Pancreas (tissue), 10 donors: ENCODE measurements around the gene AGPAT4. TPM values are rescaled to one million over a fixed set of nuclear protein-coding genes. Genes with fewer than 3 reads are reported as not detected.

Experiments used
- ATAC-seq, 4 donors: fragments of 200-7000 bp; cut with Tn5 transposase; one replicate each; pipeline versions ENCODE4 v1.8.0 to v1.9.1; 2020; ENCODE audit warnings: mild to moderate bottlenecking in 4 of 4, moderate library complexity in 4 of 4
- DNase-seq, 6 donors: peaks; one replicate each; pipeline ENCODE4 v3.0.0-alpha.2; 2020
- FAIRE-seq: peaks from 2 replicates; lab custom pipeline; 2012; peaks lifted over from hg19 to GRCh38; lab: Jason Lieb, UNC
- H3K27ac ChIP-seq, 4 donors: fragments of 200-600 bp; sonication (generic); 1 replicate in 3 of 4; 2 replicates in 1 of 4; pipeline versions ENCODE4 v1.5.0 to v1.8.0; 2020
- H3K27me3 ChIP-seq, 4 donors: fragments of 200-600 bp; one replicate each; pipeline ENCODE4 v1.8.0; 2021
- H3K36me3 ChIP-seq, 3 donors: fragments of 200-600 bp; sonication (generic) in 1 of 3; one replicate each; pipeline versions ENCODE4 v1.5.0 to v1.8.0; 2020 to 2021
- H3K4me1 ChIP-seq, 3 donors: fragments of 200-600 bp; one replicate each; pipeline ENCODE4 v1.8.0; 2021
- H3K4me3 ChIP-seq, 4 donors: fragments of 200-600 bp; sonication (generic) in 2 of 4; one replicate each; pipeline versions ENCODE4 v1.5.0 to v1.8.0; 2020 to 2021
- H3K9me3 ChIP-seq, 4 donors: fragments of 200-600 bp; one replicate each; pipeline ENCODE4 v1.8.0; 2021
- CTCF ChIP-seq, 4 donors: fragments of 200-600 bp; sonication (generic) in 3 of 4; IDR thresholded peaks; one replicate each; pipeline versions ENCODE4 v1.5.0 to v1.8.0; 2021; ENCODE audit warnings: antibody characterized with exemption in 4 of 4
- WGBS, 2 donors: extraction: QIAGEN DNeasy Blood & Tissue Kit; methylation state at CpG; one replicate each; pipeline ENCODE4 v1.1.7; 2013; 5-methylcytosine and 5-hydroxymethylcytosine counted together
- intact Hi-C, 3 donors: fragments of 100-400 bp; cut with DNase I; formaldehyde crosslinking; loops; one replicate each; pipeline versions ENCODE4 v1.11.1 to v1.14.2; 2022
- polyA plus RNA-seq, 2 donors: library from polyadenylated mRNA; stranded (reverse); fragments of 200-250 nt; gene quantifications; one replicate each; pipeline ENCODE4 v1.2.3, GENCODE V29; 2013
- total RNA-seq, 6 donors: library from RNA; stranded (reverse); fragmentation: NEBNext Ultra II Directional in 4 of 6; extraction: Animal tissue kit (Norgen Biotek cat#: 25700) in 4 of 6; gene quantifications; one replicate each; pipeline versions ENCODE4 v1.2.1 to v1.2.4, GENCODE V29; 2021 to 2023
- donor health status: healthy with polysubstance abuse.
- donor health status: DM: no; HTN: no; CAD: no; lungs with moderate emphysema.
- donor health status: DM: no; HTN: no; CAD: no.
- donor health status: control.
- donor health status: control.
- donor health status: Bipolar disorder and iron deficiency.
- donor health status: DM: yes; HTN: yes; CAD: no.
- donor health status: DM: no; HTN: no; CAD: no.
- donor health status: DM: no; HTN: no; CAD: no.
- donor health status: DM: yes; HTN: yes; CAD: no.

AGPAT4 gene
- total and polyA plus RNA-seq, 8 donors, result 1.6 to 6.4 (median 2.3) TPM

GRCh38 chr6:161230339-161230738, 43.5 kb downstream of the AGPAT4 start:
- intact Hi-C loops, result no loop called here
- DNase-seq, result no peak
- peaks cover 0 to 16% (median 0%) of the 10 kb centered on the region in 3 donors for H3K4me1 ChIP-seq
- ATAC-seq, result no peak
- WGBS, 2 donors, result 91 to 93% methylated on average over 2 of the region's 2 CpGs
- no peak for FAIRE-seq
- no peaks in the 10 kb centered on the region for H3K36me3 ChIP-seq
- H3K27me3 ChIP-seq, result no peaks in the 10 kb centered on the region
- H3K4me3 ChIP-seq, result no peak overlapping the region
- TF ChIP-seq CTCF (IDR thresholded peaks at IDR 0.05), result no peak
- no peaks in the 10 kb centered on the region for H3K9me3 ChIP-seq
- H3K27ac ChIP-seq, result no peak overlapping the region

GRCh38 chr6:161228921-161229591, 44.8 kb downstream of the AGPAT4 start:
- no peaks in the 10 kb centered on the region for H3K36me3 ChIP-seq
- no peaks in the 10 kb centered on the region for H3K9me3 ChIP-seq
- TF ChIP-seq CTCF (IDR thresholded peaks at IDR 0.05), result no peak
- no peak for DNase-seq
- peak overlapping the region in 3 of 4 donors; percentile 1 to 60 (median 29) for H3K27ac ChIP-seq
- WGBS, 2 donors, result 35 to 37% methylated on average over 7 of the region's 7 CpGs
- intact Hi-C loops, result no loop called here
- peak; percentile 70 to 85 (median 84) for ATAC-seq
- no peaks in the 10 kb centered on the region for H3K27me3 ChIP-seq
- peaks cover 0 to 16% (median 0%) of the 10 kb centered on the region in 3 donors for H3K4me1 ChIP-seq
- no peak for FAIRE-seq
- no peak overlapping the region for H3K4me3 ChIP-seq

- DNase-seq, result no peak
- Histone ChIP-seq H3K4me1 (peaks cover 0 to 16% (median 0%) of the 10 kb centered on the region in 3 donors), H3K36me3 (no peaks in the 10 kb centered on the region), H3K27me3 (no peaks in the 10 kb centered on the region), H3K9me3 (no peaks in the 10 kb centered on the region), H3K27ac (no peak overlapping the region), H3K4me3 (no peak overlapping the region)
- ATAC-seq, result no peak
- FAIRE-seq, result no peak
- TF ChIP-seq CTCF (IDR thresholded peaks at IDR 0.05), result no peak
- WGBS, 2 donors, result 92 to 97% methylated on average over 6 of the region's 6 CpGs
- intact Hi-C loops, result no loop called here
Measured at GRCh38 chr6:161228096-161228495, 45.8 kb downstream of the AGPAT4 start.

- no peaks in the 10 kb centered on the region for H3K9me3 ChIP-seq
- ATAC-seq (no peak), FAIRE-seq (no peak), DNase-seq (no peak)
- 93 to 94% methylated on average over 15 of the region's 15 CpGs for WGBS, 2 donors
- H3K27me3 ChIP-seq, result no peaks in the 10 kb centered on the region
- H3K4me3 ChIP-seq, result no peak overlapping the region
- H3K27ac ChIP-seq, result no peak overlapping the region
- TF ChIP-seq CTCF (IDR thresholded peaks at IDR 0.05), result no peak
- peaks cover 0 to 16% (median 0%) of the 10 kb centered on the region in 3 donors for H3K4me1 ChIP-seq
- intact Hi-C loops, result no loop called here
- no peaks in the 10 kb centered on the region for H3K36me3 ChIP-seq
Measured at GRCh38 chr6:161227004-161227960, 46.6 kb downstream of the AGPAT4 start.
